Ishikawa (cell line): ENCODE measurements around the gene TRIM54.

Experiments
- CREB1 ChIP-seq: IDR thresholded peaks from 2 replicates; pipeline ENCODE4 v1.6.1; 2012; ENCODE audit warnings: low read depth
- EGR1 ChIP-seq: IDR thresholded peaks from 2 replicates; pipeline ENCODE4 v1.6.1; 2012
- REST ChIP-seq: IDR thresholded peaks from 2 replicates; pipeline ENCODE4 v1.6.1; 2012; ENCODE audit warnings: low read depth, mild to moderate bottlenecking

GRCh38 chr2:27354597-27354927 lies 72.3 kb downstream of the TRIM54 start:
- no peak for TF ChIP-seq REST
- no peak for TF ChIP-seq EGR1
- no peak for TF ChIP-seq CREB1
